T-cell (primary cell): Measurements from ENCODE around the gene GALNTL6. TPM values are rescaled to one million over a fixed set of nuclear protein-coding genes. Genes with fewer than 3 reads are reported as not detected.
"Not testable (repeated sequence)": the region's sequence is repeated elsewhere in the genome, so short reads cannot be mapped to it uniquely, and the experiment has no call there.

Experiments
- ATAC-seq, 4 experiments: fragments of 200-7000 bp in 3 of 4; fragments of 150-1000 bp in 1 of 4; cut with Tn5 transposase; replicated peaks in 1 of 4; 1 replicate in 3 of 4; 2 replicates in 1 of 4; pipeline ENCODE4 v1.10.0; 2021; ENCODE audit warnings: moderate library complexity in 3 of 4, mild to moderate bottlenecking in 2 of 4, moderate number of reproducible peaks in 1 of 4
- CTCF ChIA-PET, 2 donors: fragments of 300-600 bp; sonication (Branson Sonifier 250); formaldehyde crosslinking; loops; one replicate each; lab custom pipeline; 2022; ENCODE audit warnings: antibody characterized with exemption in 2 of 2; lab: Charles Lee
- POLR2A ChIA-PET, 2 donors: fragments of 300-600 bp; sonication (Branson Sonifier 250); formaldehyde crosslinking; loops; one replicate each; lab custom pipeline; 2022; ENCODE audit warnings: antibody characterized with exemption in 2 of 2; lab: Charles Lee
- DNase-seq, 35 experiments: peaks; one replicate each; pipeline versions ENCODE4 v3.0.0 to v3.0.0-alpha.2; 2013 to 2023
- H3K27ac ChIP-seq: one replicate; pipeline ENCODE4 v1.5.1; 2013; ENCODE audit warnings: low read length
- H3K27me3 ChIP-seq, 2 experiments: replicated peaks in 1 of 2; 1 replicate in 1 of 2; 2 replicates in 1 of 2; pipeline versions ENCODE4 v1.6.1 to v1.7.0; 2013; ENCODE audit warnings: low read length in 1 of 2, mixed read lengths in 1 of 2; ENCODE audit not compliant: control insufficient read depth in 2 of 2, insufficient read depth in 2 of 2; ENCODE audit errors: extremely low read depth in 1 of 2
- H3K36me3 ChIP-seq, 2 donors: 1 replicate in 1 of 2; 2 replicates in 1 of 2; pipeline versions ENCODE4 v1.6.1 to v1.7.0; 2013; ENCODE audit warnings: low read length in 1 of 2; ENCODE audit not compliant: control insufficient read depth in 2 of 2, insufficient read depth in 1 of 2; ENCODE audit errors: extremely low read depth in 1 of 2
- H3K4me1 ChIP-seq, 2 experiments: 1 replicate in 1 of 2; 2 replicates in 1 of 2; pipeline versions ENCODE4 v1.6.1 to v1.7.0; 2013; ENCODE audit warnings: low read length in 2 of 2, mixed read lengths in 1 of 2; ENCODE audit not compliant: insufficient read depth in 2 of 2, control insufficient read depth in 1 of 2; ENCODE audit errors: extremely low read depth in 1 of 2
- H3K4me3 ChIP-seq, 2 donors: 1 replicate in 1 of 2; 2 replicates in 1 of 2; pipeline versions ENCODE4 v1.5.1 to v1.7.0; 2013; ENCODE audit warnings: mild to moderate bottlenecking in 2 of 2, low read length in 1 of 2, moderate library complexity in 1 of 2; ENCODE audit not compliant: control insufficient read depth in 1 of 2; ENCODE audit errors: extremely low read depth in 1 of 2
- H3K9me3 ChIP-seq: 2 replicates; pipeline ENCODE4 v1.7.0; 2013
- H3K27ac Mint-ChIP-seq, 2 donors: one replicate each; pipeline ENCODE4 v1.8.0; 2020 to 2021; ENCODE audit warnings: mild to moderate bottlenecking in 2 of 2, mixed read lengths in 2 of 2
- H3K27me3 Mint-ChIP-seq, 2 donors: one replicate each; pipeline ENCODE4 v1.8.0; 2021 to 2022; ENCODE audit warnings: mixed read lengths in 2 of 2
- H3K36me3 Mint-ChIP-seq: one replicate; pipeline ENCODE4 v1.8.0; 2021; ENCODE audit warnings: mixed read lengths
- H3K4me1 Mint-ChIP-seq, 3 donors: one replicate each; pipeline ENCODE4 v1.8.0; 2020 to 2022; ENCODE audit warnings: mixed read lengths in 3 of 3, mild to moderate bottlenecking in 1 of 3
- H3K4me3 Mint-ChIP-seq, 3 donors: one replicate each; pipeline ENCODE4 v1.8.0; 2020 to 2022; ENCODE audit warnings: mild to moderate bottlenecking in 3 of 3, mixed read lengths in 3 of 3, moderate library complexity in 3 of 3
- H3K9me3 Mint-ChIP-seq, 3 donors: one replicate each; pipeline ENCODE4 v1.8.0; 2020 to 2022; ENCODE audit warnings: mixed read lengths in 3 of 3
- WGBS: methylation state at CpG from one replicate; pipeline ENCODE4 v1.1.5; 2013; ENCODE audit warnings: missing lambda C conversion rate; ENCODE audit not compliant: insufficient coverage; 5-methylcytosine and 5-hydroxymethylcytosine counted together
- total RNA-seq, 35 experiments: library from RNA in 6 of 35; stranded (reverse) in 6 of 35; fragments of 120-200 nt in 1 of 35; gene quantifications; one replicate each; pipeline versions ENCODE4 v1.2.1 to v1.2.4 and lab custom pipeline; 2013 to 2026

Gene GALNTL6
- total RNA-seq, 5 donors from 2014 or later (not counting 1 experiment from before 2014, with no cell fraction given) = not detected

GRCh38 chr4:172951679-172952451, 1138.7 kb downstream of the GALNTL6 start:
- H3K27me3 ChIP-seq = peaks cover 0 to 3% of the 10 kb centered on the region in 2 experiments
- no peaks in the 10 kb centered on the region for H3K4me1 Mint-ChIP-seq
- H3K36me3 Mint-ChIP-seq = no peaks in the 10 kb centered on the region
- no peaks in the 10 kb centered on the region for H3K4me1 ChIP-seq
- no peaks in the 10 kb centered on the region for H3K9me3 ChIP-seq
- H3K4me3 ChIP-seq = no peak overlapping the region
- ChIA-PET POLR2A (no interaction called here), CTCF (no interaction called here)
- no peak overlapping the region for H3K27ac ChIP-seq
- peaks cover 1 to 5% of the 10 kb centered on the region in 2 donors for H3K27me3 Mint-ChIP-seq
- H3K9me3 Mint-ChIP-seq = no peaks in the 10 kb centered on the region
- no peaks in the 10 kb centered on the region for H3K36me3 ChIP-seq
- H3K4me3 Mint-ChIP-seq = no peak overlapping the region
- ATAC-seq = no peak
- DNase-seq = no peak
- 92% methylated on average over 5 of the region's 11 CpGs for WGBS
- H3K27ac Mint-ChIP-seq = no peak overlapping the region

- CTCF ChIA-PET = no interaction called here
- no peaks in the 10 kb centered on the region for H3K9me3 Mint-ChIP-seq
- no peak for ATAC-seq
- H3K4me1 Mint-ChIP-seq = no peaks in the 10 kb centered on the region
- H3K27ac ChIP-seq = no peak overlapping the region
- H3K27me3 Mint-ChIP-seq = peaks cover 1 to 5% of the 10 kb centered on the region in 2 donors
- H3K27ac Mint-ChIP-seq = no peak overlapping the region
- peaks cover 0 to 3% of the 10 kb centered on the region in 2 experiments for H3K27me3 ChIP-seq
- no peaks in the 10 kb centered on the region for H3K9me3 ChIP-seq
- no peaks in the 10 kb centered on the region for H3K36me3 Mint-ChIP-seq
- POLR2A ChIA-PET = no interaction called here
- WGBS = 85% methylated on average over 4 of the region's 5 CpGs
- H3K4me1 ChIP-seq = no peaks in the 10 kb centered on the region
- no peak for DNase-seq
- H3K36me3 ChIP-seq = no peaks in the 10 kb centered on the region
- no peak overlapping the region for H3K4me3 ChIP-seq
- H3K4me3 Mint-ChIP-seq = no peak overlapping the region
Measured at GRCh38 chr4:172953896-172954568, 1140.8 kb downstream of the GALNTL6 start.

GRCh38 chr4:172956340-172956739, 1143.1 kb downstream of the GALNTL6 start:
- H3K4me3 Mint-ChIP-seq, H3K27me3 Mint-ChIP-seq, H3K27ac ChIP-seq, H3K9me3 Mint-ChIP-seq, ATAC-seq, POLR2A ChIA-PET, H3K36me3 Mint-ChIP-seq, H3K4me1 ChIP-seq, H3K9me3 ChIP-seq, DNase-seq, H3K4me3 ChIP-seq, CTCF ChIA-PET, H3K27ac Mint-ChIP-seq, H3K4me1 Mint-ChIP-seq, H3K36me3 ChIP-seq, H3K27me3 ChIP-seq: not testable (repeated sequence)
- 81% methylated on average over 3 of the region's 3 CpGs for WGBS

GRCh38 chr4:172957216-172957615, 1144.0 kb downstream of the GALNTL6 start:
- ATAC-seq = no peak
- no peaks in the 10 kb centered on the region for H3K36me3 Mint-ChIP-seq
- 78% methylated on average over 4 of the region's 4 CpGs for WGBS

GRCh38 chr4:172962564-172963353, 1149.6 kb downstream of the GALNTL6 start:
- Histone ChIP-seq H3K36me3 (no peaks in the 10 kb centered on the region), H3K27ac (no peak overlapping the region), H3K27me3 (no peaks in the 10 kb centered on the region), H3K4me1 (no peaks in the 10 kb centered on the region), H3K4me3 (no peak overlapping the region), H3K9me3 (no peaks in the 10 kb centered on the region)
- Mint-ChIP-seq H3K4me3 (no peak overlapping the region), H3K9me3 (no peaks in the 10 kb centered on the region), H3K27me3 (peaks cover 18 to 25% of the 10 kb centered on the region in 2 donors), H3K36me3 (no peaks in the 10 kb centered on the region), H3K27ac (no peak overlapping the region), H3K4me1 (no peaks in the 10 kb centered on the region)
- CTCF ChIA-PET = no interaction called here
- ATAC-seq = no peak
- DNase-seq = no peak
- POLR2A ChIA-PET = no interaction called here
- WGBS = 79% methylated on average over 9 of the region's 10 CpGs

More at GRCh38 chr4:172957216-172957615, 1144.0 kb downstream of the GALNTL6 start:
- Mint-ChIP-seq H3K9me3 (no peaks in the 10 kb centered on the region), H3K4me3 (no peak overlapping the region), H3K4me1 (no peaks in the 10 kb centered on the region), H3K27ac (no peak overlapping the region), H3K27me3 (peaks cover 14% of the 10 kb centered on the region in 2 donors)
- Histone ChIP-seq H3K4me3 (no peak overlapping the region), H3K4me1 (no peaks in the 10 kb centered on the region), H3K9me3 (no peaks in the 10 kb centered on the region), H3K27ac (no peak overlapping the region), H3K36me3 (no peaks in the 10 kb centered on the region), H3K27me3 (no peaks in the 10 kb centered on the region)
- no peak for DNase-seq
- POLR2A ChIA-PET = no interaction called here
- CTCF ChIA-PET = no interaction called here

GRCh38 chr4:172963498-172964294, 1150.5 kb downstream of the GALNTL6 start:
- Histone ChIP-seq H3K4me3 (no peak overlapping the region), H3K36me3 (no peaks in the 10 kb centered on the region), H3K27ac (no peak overlapping the region), H3K4me1 (no peaks in the 10 kb centered on the region), H3K9me3 (no peaks in the 10 kb centered on the region), H3K27me3 (no peaks in the 10 kb centered on the region)
- POLR2A ChIA-PET = no interaction called here
- Mint-ChIP-seq H3K36me3 (no peaks in the 10 kb centered on the region), H3K4me3 (no peak overlapping the region), H3K27ac (no peak overlapping the region), H3K9me3 (peaks cover 0 to 4% (median 3%) of the 10 kb centered on the region in 3 donors), H3K4me1 (no peaks in the 10 kb centered on the region), H3K27me3 (peaks cover 18 to 25% of the 10 kb centered on the region in 2 donors)
- WGBS = no CpG with 5 or more reads among the region's 5 CpGs
- CTCF ChIA-PET = no interaction called here
- DNase-seq (no peak), ATAC-seq (no peak)
